Tibial nerve (tissue), 4 donors: ENCODE data around the gene LGR6.

ENCODE experiments used
- EP300 ChIP-seq, 2 donors: sonication (generic); formaldehyde crosslinking; IDR thresholded peaks; one replicate each; pipeline ENCODE4 v1.6.1; 2017; ENCODE audit warnings: antibody characterized with exemption in 2 of 2, mild to moderate bottlenecking in 1 of 2
- POLR2A ChIP-seq, 2 donors: fragments of 450-650 bp; IDR thresholded peaks; one replicate each; pipeline ENCODE4 v1.6.1; 2017; ENCODE audit warnings: antibody characterized with exemption in 2 of 2, mild to moderate bottlenecking in 2 of 2, moderate library complexity in 2 of 2
- TF ChIP-seq, protein P1 (sequence below), 5 experiments: fragments of 200-600 bp in 3 of 5; fragments of 450-650 bp in 2 of 5; sonication (generic) in 3 of 5; IDR thresholded peaks; one replicate each; pipeline ENCODE4 v1.5.1; 2016 to 2019; ENCODE audit warnings: antibody characterized with exemption in 5 of 5, mild to moderate bottlenecking in 3 of 5, moderate library complexity in 2 of 5

DNA sequence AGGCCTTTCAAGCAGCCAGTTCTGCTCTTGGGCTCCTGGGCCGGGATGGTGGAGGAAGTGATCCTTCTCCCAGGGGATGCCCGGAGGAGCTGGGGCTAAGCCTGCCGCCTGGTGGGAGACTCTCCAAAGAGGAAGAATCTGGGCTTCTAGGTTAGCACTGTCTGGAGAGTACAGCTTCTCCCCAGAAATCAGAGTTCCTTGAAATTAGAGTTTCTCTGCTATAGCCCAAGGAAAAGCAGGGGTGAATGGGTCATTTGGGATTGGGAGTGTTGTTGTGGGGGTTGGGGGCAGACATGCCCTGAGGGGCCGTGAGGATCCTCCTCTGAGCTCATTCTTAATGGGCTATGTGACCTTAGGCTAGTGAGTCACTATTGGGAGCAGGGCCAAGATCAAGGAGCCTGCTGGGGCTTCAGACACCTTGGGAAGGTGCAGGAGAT, 6.5 kb downstream of the LGR6 start:
- TF ChIP-seq, protein P1, sequence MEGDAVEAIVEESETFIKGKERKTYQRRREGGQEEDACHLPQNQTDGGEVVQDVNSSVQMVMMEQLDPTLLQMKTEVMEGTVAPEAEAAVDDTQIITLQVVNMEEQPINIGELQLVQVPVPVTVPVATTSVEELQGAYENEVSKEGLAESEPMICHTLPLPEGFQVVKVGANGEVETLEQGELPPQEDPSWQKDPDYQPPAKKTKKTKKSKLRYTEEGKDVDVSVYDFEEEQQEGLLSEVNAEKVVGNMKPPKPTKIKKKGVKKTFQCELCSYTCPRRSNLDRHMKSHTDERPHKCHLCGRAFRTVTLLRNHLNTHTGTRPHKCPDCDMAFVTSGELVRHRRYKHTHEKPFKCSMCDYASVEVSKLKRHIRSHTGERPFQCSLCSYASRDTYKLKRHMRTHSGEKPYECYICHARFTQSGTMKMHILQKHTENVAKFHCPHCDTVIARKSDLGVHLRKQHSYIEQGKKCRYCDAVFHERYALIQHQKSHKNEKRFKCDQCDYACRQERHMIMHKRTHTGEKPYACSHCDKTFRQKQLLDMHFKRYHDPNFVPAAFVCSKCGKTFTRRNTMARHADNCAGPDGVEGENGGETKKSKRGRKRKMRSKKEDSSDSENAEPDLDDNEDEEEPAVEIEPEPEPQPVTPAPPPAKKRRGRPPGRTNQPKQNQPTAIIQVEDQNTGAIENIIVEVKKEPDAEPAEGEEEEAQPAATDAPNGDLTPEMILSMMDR (IDR thresholded peaks at IDR 0.05): no peak
- TF ChIP-seq POLR2A (IDR thresholded peaks at IDR 0.05) (no peak), EP300 (IDR thresholded peaks at IDR 0.05) (no peak)
